ENCODE data around the gene MRLN.
"Not testable (repeated sequence)": the region's sequence is repeated elsewhere in the genome, so short reads cannot be mapped to it uniquely, and the experiment has no call there.

MRLN gene

DNA sequence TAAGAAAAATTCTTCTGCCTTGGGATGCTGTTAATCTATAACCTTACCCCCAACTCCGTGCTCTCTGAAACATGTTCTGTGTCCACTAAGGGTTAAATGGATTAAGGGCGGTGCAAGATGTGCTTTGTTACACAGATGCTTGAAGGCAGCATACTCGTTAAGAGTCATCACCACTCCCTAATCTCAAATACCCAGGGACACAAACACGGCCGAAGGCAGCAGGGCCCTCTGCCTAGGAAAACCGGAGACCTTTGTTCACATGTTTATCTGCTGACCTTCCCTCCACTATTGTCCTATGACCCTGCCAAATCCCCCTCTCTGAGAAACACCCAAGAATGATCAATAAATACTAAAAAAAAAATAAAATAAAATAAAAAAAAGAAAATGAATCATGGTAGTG lies 8.5 kb downstream of the MRLN start:
- not testable (repeated sequence) for DNase-seq

DNA sequence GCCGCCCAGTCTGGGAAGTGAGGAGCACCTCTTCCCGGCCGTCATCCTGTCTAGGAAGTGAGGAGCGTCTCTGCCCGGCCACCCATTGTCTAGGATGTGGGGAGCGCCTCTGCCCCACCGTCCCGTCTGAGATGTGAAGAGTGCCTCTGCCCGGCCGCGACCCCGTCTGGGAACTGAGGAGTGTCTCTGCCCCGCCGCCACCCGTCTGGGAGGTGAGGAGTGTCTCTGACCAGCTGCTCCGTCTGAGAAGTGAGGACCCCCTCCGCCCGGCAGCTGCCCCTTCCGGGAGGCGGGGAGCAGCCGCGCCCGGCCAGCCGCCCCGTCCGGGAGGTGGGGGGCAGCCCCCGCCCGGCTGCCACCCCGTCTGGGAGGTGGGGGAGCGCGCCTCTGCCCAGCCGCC lies 9.1 kb downstream of the MRLN start:
- not testable (repeated sequence) for DNase-seq

DNA sequence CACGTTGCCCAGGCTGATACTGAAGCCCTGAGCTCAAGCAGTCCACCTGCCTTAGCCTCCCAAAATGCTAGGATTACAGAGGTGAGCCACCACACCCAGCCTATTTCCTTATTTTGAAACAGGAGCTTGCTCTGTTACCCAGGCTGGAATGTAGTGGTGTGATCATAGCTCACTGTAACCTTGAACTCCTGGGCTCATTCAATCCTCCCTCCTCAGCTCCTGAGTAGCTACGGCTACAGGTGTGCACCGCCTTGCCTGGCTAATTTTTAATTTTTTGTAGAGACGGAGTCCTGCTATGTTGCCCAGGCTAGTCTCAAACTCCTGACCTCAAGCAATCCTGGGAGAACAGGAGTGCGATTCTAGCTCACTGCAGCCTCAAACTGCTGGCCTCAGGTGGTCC lies 11.7 kb downstream of the MRLN start:
- DNase-seq, result no peak

DNA sequence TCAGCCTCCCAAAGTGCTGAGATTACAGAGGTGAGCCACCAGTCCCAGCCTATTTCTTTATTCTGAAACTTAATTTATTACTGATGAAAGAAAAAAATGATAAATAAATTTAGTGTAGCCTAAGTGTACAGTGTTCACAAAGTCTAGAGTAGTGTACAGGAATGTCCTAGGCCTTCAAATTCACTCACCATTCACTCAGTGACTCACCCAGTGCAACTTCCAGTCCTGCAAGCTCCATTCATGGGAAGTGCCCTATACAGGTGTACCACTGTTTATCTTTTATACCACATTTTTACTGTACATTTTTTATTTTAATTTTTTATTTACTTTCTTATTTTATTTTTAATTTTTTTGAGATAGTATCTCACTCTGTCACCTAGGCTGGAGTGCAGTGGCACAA lies 12.2 kb downstream of the MRLN start:
- DNase-seq, result no peak

DNA sequence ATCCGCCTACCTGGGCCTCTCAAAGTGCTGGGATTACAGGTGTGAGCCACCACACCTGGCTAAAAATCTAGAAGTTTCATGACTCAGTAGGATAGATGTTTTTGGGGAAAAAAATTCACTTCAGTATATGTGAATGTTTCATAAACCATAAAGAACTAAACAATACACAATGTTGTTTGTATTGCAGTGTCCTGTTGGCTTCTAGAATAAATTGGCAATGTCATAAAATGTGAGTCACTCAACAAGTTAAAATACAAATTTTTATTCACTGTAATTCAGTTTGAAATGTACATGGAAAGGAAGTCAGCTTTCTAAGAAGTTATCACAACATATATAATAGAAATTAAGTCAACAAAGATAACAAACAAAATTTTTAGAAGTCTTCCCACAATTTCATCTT lies 16.5 kb downstream of the MRLN start:
- no peak for DNase-seq

DNA sequence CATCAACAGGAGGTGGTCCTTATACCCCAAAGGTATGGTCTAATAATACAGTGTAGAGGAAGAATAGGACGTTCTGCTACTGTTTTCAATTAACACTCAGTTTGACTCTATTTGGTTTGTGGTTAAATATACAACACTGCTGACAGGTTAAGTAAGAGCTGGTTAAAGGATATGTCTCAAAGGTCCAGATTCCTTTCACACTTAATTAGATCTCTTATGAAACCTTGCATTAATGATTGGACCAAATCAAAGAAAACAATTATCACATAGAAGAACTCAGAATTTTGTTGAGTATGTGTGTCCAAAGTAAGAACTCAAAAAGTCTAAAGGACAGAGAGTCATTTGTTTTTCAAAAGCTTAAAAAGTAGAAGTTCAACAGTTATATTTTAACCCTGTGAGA lies 18.0 kb downstream of the MRLN start:
- no peak for DNase-seq

DNA sequence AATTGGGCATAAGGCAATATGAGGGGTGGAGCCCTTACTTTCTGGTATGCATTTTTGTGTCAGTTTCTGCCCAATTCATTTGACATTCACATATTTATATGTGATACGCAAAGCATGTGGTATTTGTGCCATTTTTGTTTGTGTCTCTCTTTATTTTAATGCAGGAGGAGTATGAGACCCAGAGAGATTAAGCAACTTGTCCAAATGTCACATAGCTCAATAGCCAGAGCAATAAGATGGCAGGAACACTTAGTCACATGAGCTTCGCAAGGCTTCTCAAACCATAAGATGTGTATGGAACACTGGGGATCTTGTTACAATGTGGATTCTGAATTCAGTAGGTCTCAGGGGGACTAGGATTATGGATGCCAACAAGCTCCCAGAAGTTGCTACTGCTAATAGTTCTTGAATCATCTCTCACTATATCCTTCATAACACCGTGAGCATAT lies 19.2 kb downstream of the MRLN start:
- DNase-seq, result no peak

DNA sequence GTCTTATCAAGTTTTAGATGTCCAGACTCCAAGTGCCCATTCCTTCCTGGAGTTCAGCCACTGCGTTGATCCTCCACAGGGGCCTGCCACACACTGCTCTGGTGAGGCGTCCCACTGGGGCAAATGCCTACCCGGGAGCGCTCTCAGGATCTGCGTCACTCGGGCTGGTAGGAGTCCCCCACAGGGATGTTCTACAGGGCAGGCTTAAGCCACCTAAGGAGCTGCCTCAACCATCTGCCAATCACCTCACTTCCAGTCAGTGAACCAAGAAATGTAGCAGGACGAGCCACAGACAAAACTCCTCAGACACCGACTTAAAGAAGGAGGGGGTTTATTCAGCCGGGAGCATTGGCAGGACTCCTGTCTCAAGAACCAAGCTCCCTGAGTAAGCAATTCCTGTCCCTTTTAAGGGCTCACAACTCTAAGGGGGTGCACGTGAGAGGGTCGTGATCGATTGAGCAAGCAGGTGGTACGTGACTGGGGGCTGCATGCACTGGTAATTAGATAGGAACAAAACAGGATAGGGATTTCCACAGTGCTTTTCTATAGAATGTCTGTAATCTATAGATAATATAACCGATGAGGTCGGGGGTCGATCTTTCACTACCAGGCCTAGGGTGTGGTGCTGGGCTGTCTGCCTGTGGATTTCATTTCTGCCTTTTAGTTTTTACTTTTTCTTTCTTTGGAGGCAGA lies 19.8 kb downstream of the MRLN start:
- DNase-seq, result not testable (repeated sequence)

DNA sequence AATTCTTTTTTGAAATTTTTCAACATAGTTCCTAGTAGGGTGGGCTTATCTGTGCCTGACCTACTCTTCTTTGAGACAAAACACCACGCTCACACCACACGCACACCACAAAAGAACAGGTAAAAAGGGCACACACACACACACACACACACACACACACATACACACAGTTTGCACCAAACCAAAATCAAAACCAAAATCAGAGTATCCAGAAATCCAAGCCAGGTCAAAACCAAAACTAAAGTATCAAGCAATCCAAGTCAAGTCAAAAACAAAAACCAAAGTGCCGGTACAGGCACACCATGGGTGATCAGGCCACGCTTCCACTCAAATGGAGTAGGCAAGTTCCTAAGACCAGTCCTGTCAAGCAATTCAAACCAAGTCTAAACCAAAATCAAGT lies 20.4 kb downstream of the MRLN start:
- DNase-seq, result not testable (repeated sequence)

DNA sequence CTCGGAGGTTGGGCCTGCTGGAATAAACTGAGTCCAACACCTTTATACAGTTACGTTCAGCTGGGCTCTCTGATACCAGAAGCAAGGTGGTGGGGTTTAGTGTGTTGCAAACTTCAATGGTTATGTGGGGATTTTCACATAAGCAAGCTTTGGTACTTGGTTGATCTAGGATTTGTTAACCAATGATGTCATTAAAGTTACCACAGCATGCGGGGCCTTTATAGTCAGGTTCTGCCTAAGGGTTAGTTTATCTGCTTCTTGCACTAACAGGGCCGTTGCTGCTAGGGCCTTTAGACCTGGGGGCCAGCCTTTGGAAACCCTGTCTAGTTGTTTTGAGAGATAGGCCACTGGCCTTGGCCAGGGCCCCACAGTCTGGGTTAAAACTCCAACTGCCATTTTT lies 24.1 kb downstream of the MRLN start:
- DNase-seq, result not testable (repeated sequence)

DNA sequence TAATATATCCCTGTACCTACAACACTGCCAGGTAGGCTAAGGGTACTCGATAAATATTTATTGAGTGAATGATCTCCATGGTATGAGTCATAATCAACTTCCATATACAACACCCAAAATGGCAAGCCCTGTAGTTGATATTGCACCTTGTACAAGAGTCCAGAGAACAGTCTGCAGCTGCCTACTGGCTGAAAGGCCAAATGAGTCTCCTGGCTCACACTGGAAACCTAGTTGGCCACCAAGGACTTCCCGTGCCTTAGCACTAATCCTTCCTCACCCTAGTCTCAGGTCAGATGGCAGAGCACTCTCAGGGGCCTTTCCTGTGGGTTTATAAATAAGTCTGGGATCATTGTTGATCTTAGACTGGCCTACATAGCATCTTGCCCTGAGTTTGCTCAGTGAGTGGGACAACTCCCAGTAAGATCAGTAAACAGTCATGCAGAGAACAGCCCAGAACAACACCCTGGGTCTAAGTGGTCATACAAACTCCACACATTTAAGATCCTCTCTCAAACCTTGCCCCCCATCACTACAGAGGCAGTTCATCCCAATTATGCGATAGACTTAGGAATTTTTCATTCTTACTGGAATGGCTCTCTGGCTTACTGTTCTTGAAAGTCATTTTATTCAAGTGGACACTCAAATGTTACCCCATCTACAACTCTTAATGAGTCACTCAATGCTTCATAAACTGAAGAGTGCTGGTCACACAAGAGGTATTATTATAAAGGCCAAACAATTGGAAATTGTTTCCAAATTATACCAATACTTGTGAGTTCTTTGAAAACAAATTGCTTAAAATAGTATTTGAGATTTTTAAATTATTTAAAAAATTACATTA lies 28.9 kb downstream of the MRLN start:
- DNase-seq, result no peak

DNA sequence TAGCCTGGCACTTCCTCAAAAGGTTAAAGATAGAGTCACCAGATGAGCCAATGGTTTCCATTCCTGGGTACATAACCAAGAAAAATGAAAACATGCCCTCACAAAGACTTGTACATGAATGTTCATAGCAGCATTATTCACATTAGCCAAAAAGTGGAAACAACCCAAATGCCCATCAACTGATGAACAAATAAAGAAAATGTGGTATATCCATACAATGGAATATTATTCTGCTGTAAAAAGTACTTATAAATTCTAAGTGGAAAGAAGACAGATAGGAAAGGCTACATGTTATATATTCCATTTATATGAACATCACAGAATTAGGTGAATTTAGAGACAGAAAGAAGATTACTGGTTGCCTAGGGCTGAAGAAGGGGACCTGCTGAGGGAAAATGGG lies 32.9 kb downstream of the MRLN start:
- no peak for DNase-seq

DNA sequence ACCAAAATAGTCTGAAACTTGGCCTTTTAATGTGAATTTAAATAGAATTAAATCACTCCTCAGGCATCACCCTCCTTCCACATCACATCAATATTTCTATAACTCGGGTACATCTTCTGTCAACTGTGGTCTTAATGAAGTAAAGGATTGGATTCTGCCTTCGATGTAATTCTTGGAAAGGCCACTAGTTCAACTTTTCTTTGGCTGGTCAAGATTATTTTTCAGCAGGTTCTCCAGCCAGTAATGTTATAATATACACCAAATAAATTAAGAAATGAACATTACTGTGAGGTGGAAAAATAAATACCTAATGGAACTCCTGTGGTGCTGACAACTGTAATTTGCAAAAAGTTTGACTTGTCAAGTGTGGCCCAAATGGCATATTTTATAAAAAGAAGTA lies 33.9 kb downstream of the MRLN start:
- no peak for DNase-seq

DNA sequence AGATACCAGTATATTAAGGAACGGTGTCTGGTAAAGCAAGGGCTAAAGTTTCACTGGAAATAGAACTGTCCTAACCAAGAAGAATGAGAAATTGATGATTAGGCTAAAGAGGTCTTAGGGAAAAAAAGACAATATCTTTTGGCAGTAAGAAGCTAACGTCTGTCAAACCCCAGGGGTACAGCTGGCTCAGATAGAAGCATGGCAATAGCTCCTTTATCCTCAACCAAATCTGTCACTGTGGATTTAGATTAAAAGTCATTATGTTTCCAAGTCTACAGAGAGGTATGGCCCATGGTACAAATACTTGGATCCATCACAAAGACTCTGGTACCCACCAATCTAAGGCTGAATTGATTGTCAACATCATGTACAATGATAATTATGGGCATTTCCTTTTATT lies 35.0 kb downstream of the MRLN start:
- DNase-seq, result no peak

DNA sequence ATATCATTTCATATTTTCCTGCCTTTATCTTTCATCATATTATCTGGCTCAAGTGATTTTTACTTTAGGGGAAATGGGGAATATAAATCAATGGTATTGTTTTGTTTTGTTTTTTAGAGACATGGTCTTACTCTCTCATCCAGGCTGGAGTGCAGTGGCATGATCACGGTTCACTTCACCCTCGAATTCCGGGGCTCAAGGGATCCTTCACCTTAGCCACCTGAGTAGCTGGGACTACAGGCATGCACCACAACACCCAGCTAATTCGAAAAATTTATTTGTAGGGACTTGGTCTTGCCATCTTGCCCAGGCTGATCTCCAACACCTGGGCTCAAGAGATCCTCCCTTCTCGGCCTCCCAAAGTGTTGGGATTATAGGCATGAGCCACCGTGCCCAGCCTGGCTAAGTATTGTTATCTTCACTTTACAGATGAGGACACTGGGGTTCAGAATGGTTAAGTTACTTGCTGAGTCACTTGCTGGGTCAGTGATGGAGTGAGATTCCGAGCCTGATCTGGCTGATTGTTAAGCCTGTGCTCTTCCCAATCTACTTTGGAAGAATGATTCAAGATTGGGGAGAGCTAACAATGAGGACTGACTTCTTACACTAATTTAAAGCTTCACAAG lies 39.9 kb downstream of the MRLN start:
- DNase-seq, result no peak

DNA sequence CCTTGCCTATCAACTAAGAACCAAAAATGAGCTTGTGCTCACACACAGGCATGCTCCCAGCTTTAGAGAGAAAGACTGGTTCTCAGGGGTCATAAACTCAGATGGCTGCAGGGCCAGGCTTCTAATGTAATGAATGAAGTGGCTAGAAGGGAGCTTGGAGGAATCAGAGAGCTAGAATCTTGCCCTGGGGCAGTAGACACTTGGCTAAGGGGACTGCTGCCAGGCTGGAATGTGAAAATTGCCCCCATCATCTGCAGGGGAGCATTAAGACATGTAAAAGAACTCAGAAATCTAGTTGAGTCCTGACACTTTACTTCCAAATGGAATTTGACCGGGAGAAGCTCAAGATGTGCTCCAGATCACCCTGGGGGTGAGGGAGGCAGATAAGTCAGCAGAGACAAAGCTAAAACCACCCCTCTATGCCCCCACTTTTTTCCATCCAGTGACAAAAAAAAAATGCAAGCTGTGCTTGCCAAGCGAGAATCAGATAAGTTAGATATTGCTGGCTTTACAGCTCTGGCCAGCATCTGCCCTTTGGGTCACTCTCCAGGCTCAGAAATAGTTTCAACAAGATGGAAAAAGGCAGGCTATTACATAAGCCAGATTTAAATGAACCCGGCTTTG lies 41.3 kb downstream of the MRLN start:
- no peak for DNase-seq

DNA sequence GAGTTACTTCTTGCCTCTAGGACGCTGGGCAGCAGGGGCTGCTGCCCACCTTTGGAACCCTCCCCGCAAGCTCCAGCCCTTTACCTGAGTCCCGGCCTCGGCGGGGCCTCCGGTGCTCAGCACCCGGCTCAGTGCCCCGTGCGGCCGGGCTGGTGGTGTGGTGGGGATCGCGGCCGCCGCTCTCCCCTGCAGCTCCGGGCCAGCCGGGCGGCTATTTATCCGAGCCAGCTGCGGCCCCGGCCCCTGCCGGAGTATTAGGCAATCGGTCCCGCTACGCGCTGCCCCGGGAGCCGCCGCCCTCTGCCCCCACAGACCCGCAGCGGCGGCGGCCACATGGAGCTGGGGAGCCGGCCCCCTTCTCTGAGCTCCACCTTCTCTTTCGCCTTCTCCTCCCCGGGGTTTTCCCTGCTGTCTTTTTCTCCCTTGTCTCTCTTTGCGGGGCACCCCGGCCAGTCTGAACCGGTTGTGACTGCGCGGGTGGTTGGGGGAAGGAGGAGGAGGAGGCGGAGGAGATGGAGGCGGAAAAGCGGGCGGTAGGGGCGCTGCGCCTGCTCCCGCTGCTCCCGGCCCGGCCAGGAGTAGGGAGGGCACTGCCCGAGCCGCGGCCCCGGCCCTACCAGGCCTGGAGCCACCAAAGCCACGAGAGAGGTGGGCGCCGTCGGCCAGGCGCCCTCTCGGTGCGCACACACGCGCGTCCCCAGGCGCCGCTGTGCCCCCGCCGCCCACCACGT lies 43.7 kb downstream of the MRLN start, which contains the start of gene SLC16A9:
Gene SLC16A9, minus strand, starts transcription at position 456 of the 731 bp plus-strand sequence. CDS start 25,559 bp downstream, outside the sequence.
- DNase-seq, result no peak

DNA sequence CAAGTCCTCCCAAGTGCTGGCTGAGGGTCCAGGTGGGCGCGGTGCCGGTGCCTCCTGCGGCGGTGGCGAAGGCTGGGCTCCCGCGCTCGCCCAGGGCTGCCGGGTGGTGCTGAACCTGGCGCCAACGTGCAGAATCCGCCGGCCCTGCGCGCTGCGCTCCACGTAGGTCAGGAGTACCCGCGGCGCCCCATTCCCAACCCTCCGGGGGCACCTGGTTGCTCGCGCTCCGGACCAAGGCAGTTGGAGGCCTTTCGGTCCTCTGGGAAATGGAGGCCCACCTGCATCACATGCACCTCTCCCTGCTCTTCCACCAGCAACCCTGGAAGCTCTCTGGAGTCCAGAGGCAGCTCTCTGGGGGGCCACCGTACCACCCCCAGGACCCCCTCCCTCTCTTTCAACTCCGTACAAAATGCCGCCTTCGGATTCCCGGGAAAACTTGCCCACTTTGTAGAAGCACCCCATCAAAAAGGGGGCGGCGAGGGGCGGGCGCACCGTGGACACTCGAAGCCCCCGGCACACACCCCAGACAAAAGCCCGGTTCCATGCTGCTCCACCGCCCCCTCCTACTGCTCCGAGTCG lies 44.4 kb downstream of the MRLN start:
- no peak for DNase-seq

DNA sequence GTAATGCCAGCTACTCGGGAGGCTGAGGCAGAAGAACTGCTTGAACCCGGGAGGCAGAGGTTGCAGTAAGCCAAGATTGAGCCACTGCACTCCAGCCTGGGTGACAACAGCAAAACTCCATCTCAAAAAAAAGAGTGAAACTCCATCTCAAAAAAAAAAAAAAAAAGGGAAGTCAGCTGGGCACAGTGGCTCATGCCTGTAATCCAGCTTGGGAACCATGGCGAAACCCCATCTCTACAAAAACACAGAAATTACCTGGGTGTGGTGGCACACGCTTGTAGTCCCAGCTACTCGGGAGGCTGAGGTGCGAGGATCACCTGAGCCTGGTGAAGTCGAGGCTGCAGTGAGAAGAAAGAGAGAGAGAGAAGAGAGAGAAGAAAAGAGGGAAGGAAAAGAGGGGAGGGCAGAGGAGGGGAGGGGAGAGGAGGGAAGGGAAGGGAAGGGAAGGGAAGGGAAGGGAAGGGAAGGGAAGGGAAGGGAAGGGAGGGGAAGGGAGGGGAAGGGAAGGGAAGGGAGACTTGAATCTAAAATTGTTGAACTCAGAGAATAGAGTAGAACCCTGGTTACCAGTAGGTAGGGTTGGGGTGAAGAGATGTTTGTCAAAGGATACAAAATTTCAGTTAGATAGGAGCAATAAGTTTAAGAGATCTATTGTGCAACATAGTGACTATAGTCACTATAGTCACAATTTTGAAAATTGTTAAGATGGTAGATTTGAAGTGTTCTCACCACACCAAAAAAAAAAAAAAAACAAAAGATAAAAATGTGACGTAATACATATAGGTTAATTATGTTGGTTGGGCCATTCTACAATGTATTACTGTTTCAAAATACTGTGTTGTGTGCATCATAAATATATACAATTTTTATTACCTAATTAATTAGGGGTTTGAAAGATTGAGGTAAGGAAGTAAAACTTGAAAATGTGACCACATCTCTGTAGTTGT lies 46.1 kb downstream of the MRLN start:
- no peak for DNase-seq

DNA sequence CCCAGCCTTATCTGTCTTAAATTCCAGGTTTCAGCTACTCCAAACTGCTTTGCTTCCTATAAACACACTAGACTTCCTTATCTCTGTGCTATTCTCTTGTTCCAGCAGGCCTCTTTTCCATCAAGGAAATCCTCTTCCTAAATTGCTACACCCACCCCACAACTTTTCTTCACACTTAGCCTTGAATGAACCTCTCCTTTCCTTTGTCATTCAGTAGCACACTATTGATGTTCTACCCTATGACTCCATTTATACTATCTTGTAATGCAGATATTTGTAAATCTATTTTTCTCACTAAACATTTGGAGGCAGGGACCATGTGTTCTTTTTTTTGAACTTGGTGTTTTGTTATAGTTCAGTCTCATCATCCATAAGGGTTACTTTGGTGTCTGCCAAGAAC lies 47.3 kb downstream of the MRLN start:
- DNase-seq, result no peak

DNA sequence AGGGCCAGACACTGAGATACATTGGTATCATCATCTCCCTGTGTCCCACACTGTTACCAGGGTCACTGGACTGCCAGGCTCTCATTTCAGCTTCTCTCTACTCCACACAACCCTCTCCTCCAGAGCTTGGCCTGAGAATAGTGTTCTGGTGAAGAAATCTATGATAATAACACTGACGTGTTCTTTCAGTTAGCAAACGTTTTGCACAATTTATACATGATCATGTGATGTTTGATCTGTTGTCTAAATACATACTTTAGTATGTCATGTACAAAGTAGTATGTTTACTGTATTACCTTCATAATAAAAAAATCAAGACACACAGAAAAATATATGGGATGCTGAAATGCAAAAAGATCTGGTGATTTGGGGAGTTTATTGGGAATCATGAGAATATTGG lies 48.6 kb downstream of the MRLN start:
- DNase-seq, result no peak
